ENCODE measurements around the gene MARF1.
"Not testable (repeated sequence)": the region's sequence is repeated elsewhere in the genome, so short reads cannot be mapped to it uniquely, and the experiment has no call there.

MARF1 gene

DNA sequence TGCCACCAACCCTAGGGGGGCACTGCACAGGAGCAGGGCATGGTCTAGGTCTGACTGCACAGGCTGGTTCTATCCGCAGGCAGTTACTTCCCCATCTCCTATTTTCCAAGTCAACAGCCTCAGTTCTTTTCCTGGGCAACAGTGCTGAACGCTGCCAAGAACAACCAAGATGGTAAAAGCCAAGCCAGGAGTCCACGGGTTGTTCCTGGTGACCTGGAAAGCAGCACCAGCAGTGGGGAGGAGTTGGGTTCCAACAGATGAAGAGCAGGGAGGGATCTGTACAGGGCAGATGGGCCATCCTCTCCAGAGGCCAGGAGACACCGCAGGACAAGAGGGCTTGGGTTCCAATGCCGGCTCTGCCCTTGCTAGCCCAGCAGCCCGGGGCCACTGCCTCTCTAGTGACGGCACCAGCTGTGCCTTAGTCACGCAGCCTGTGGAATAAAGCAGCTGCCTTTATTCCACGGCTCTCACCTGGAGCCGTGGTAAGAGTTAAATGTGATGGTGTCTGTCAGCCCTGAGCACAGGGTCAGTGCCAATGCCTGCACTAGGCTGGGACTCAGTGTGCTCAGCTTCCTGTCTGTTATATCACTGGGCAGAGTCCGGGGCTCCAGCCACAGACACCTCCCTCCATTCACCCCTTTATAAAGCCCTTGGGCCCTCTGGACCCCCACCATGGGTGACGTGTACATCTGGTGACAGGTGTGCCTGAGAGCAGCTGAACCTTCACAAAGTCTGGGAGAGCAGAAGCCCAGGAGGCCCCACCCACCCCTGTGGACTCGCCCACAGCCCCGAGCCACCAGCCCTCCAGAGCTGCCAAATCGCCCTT lies 44.9 kb downstream of the MARF1 start:
- no peak for DNase-seq

DNA sequence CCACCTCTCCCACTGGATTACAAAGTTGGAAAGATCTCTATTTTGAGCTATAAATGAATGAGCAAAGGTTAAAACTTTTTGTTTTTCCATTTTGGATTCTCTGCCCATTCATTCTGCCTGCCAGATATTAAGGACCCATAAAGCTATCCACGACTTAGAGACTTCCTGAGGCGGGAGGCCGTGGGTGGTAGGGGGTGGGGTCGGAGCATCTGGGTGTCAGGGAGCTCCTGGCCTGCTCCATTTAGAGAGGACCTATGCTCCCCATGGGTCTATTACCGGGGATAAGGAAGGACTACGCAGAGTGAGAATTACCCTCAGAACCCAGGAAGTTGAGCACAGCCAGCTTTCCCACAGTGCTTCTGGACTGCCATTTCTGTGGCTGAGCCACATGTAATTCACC lies 45.8 kb downstream of the MARF1 start:
- DNase-seq: no peak

DNA sequence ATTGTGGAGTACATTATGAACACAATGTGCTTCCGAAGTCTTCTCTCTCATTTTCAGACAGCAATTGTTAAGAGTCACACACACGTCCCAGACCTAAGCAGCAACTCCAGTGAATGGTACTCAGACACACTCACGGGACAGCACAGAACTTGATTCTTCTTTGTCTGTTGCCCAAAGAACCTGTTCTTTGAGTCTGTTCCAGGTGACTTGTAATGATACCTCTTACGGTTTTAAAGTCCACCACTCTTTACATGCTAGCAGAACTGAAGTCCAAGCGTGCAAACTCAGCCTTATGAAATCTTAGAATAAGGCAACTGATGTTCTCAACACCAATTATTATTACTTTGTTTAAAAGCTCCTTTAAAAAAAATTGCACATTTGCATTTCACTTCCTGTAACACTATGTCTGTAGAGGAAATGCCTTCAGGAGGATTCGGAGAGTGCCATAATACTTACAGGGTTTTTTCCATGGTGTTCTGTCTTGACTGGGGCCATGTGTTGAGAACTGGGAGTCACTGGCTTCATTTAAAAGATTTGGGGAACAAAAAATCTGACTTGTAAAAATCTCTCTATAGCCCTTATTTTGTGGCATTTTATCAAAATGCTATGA lies 48.1 kb downstream of the MARF1 start:
- no peak for DNase-seq

DNA sequence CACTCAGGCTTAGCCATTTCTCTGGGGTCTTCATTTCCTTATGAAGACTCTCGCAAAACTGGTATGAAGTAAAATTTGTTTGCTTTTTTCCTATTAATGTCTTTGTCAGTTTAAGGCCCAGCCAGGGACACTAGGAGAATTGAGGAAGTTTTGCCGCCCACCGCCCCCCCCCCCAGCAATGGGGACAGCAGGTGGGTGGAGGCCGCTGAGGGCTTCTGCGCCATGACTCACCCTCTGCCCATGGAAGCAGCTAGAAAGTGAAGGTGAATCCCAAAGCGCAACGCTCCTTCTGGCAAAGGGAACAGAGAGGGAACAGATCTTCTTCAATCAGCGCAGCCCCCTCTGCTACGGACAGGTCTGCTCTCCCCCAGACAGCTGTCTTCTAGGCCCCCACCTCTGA lies 49.7 kb downstream of the MARF1 start:
- DNase-seq: no peak

DNA sequence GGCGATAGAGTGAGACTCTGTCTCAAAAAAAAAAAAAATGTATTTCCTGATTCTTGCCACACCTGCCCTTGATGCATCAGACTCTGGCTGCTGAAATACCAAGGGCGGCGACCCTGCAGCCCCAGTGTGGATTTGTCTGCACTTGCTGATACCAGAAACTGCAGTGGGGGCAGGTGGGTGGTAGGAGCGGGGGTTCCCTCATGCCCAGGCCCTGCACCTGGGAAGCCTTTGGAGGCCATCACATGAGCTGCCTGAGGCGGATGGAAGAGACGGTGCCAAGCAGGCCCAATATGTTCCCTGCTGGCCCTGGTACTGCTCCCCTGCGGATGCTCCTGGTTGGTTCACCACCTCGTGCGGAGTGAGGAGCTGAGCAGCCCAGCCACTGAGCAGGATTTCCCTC lies 50.6 kb downstream of the MARF1 start:
- DNase-seq: no peak

DNA sequence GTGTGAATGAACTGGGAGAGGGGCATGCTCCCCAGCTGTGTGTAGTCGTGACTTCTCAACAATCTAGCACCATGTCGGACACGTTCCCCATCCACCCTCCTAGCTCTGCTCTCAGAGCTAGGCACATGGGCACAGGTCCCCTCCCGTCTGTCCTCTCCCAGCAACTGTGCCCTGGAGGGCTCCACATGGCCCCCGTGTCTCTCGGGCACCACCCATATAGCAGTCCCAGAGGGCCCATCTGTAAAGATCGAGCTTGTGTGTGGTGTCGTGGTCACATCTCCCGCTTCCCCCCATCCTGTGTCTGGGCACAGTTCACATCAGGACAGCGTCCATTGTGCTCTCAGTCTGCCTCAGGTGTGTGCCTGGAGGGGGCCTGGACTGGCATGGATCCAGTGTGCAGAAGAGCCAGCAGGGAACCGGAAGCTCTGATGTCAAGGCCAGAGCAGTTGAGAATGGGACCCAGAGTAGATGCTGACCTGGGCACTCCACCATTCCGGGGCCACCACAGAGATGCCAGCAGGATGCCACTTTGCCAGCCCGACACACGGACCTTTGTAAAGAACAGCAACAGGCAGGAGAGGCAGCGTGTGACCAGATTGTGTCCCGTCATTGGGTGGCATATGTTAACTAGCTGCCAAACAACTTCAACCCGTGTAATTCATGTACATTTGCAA lies 55.7 kb downstream of the MARF1 start:
- no peak for DNase-seq

DNA sequence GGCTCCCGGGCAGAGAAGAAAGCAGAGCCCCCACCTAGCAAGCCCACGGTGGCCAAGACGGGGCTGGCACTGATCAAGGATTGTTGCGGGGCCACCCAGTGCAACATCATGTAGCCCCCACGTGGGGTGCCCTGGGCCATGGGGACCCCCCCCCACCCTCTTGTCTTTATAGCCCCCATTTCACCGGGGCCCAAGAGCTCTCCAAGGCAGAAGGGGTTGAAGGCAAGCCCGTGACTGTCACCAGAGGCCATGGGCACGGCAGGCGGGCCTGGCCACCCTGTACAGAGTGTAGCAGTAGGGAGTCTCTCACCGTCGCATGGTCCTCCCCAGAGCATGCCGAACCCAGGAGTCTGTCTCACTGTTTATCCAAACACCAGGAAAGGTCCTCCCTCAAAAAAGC lies 56.2 kb downstream of the MARF1 start:
- no peak for DNase-seq

DNA sequence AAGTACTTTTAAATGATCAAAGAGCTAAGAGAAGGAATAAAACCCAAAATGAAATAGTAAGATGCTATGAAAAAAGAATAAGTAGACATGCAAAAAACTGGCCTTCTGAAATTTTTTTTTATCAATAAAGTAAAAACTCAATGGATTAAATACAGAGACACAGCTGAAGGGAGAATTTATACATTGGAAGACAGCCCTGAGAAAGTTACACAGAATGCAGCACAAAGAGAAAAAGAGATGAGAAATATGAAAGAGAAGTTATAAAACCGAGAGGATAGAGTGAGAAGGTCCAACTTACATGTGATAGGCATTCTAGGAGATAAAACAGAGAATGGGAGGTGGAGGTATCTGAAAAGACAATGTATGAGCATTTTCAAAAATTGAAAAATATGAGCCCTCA lies 57.0 kb downstream of the MARF1 start:
- DNase-seq: no peak

DNA sequence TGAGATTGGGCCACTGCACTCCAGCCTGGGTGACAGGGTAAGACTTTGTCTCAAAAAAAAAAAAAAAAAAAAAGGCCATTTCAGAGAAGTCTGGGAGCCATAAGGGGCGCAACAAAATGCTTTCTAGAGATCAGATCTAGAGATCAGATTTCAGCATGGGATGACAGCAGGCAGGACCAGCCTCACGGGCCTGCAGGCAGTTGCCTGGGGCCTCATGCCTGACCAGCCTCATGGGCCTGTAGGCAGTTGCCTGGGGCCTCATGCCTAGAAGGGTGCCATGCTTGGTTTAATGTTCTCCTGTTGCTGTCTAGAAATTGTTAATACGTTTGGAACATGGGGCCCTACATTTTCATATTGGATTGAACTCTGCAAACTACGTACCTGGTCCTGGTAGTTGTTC lies 59.4 kb downstream of the MARF1 start:
- DNase-seq: no peak

DNA sequence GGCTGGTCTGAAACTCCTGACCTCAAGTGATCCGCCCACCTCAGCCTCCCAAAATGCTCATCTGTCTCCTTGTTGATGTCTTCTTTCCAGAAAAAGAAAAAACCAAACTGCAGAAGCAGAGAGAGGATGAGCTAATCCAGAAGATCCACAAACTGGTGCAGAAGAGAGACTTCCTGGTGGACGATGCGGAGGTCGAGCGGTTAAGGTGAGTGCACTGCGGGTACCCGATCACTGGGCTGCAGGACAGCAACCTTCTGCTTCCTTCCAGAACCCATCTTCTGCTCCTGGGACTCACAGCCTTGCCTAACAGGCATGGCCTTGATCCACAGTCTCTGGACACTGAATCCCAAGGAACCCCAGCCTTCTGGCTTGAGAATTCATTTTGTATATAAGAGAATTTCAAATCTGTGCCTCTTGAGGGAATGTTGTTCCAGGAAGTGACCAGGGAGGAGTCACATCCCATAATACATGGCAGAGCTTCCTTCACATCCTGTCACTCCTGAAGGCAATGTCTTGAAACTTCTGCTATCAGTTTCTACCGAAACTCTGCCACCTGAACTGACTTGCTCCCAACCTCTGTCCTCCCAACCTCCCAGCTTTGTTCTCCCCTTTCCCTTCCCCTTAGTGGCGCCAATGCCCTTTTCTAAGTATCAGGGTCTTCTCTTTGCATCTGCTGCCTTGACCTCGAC lies 61.7 kb downstream of the MARF1 start:
- no peak for DNase-seq

DNA sequence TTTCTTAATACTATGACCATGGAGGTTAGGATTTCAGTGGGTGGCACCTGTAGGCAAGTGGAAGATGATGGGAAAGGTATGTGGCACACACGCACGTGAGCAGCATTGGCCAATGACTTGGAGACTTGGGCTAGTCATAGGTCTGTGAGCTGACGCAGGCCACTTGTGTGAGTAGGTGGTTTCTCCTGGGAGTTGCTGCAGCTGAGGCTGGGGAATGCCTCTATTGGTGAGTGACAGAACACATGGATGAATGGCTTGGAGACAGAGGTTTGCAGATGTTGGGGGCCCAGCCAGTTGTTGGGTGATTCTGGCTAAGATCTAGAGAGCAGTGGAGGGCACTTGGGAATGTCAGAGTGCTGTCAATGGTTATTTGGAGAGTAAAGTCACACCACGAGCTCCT lies 64.1 kb downstream of the MARF1 start:
- DNase-seq: no peak

DNA sequence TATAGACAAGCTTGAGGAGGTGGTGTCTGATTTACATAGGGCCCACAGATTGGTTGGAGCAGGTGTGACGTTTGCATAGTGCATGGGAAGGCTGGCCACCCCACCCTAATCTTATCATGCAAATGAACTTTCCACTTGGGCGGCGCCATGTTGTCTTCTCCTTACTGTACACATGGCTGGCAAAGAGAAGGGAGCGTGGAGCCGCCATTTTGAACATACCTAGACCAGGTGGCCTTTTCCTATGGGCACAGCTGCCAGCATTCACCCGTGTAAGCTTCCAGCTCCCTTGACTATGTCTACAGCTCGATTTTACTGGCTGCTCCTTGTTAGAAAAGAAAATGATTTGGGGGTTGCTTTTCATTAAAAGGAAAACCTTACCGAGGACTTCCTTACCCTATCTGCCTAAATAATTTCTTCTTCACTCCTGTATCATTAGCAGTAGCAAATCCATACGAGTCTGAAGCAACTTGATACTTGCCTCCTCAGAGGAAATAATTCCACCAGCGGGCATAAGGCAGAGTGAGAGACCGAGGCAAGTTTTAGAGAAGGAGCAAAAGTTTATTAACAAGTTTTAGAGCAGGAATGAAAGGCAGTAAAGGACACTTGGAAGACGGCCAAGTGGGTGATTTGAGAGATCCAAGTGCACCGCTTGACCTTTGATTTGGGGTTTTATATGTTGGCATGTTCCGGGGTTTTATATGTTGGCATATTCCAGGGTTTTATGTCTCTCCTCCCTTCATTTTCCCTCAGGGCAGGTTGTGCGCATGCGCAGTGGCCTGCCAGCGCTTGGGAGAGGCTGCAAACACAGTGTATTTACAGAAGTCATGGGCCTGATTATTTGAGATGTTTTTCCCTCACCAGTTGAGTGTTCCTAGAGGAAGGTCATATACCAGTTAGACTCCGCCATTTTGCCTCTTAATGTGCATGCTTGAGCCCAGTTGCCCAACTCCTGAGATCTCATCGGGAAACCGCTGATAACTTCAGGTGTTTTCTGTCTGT lies 65.7 kb downstream of the MARF1 start:
- no peak for DNase-seq

DNA sequence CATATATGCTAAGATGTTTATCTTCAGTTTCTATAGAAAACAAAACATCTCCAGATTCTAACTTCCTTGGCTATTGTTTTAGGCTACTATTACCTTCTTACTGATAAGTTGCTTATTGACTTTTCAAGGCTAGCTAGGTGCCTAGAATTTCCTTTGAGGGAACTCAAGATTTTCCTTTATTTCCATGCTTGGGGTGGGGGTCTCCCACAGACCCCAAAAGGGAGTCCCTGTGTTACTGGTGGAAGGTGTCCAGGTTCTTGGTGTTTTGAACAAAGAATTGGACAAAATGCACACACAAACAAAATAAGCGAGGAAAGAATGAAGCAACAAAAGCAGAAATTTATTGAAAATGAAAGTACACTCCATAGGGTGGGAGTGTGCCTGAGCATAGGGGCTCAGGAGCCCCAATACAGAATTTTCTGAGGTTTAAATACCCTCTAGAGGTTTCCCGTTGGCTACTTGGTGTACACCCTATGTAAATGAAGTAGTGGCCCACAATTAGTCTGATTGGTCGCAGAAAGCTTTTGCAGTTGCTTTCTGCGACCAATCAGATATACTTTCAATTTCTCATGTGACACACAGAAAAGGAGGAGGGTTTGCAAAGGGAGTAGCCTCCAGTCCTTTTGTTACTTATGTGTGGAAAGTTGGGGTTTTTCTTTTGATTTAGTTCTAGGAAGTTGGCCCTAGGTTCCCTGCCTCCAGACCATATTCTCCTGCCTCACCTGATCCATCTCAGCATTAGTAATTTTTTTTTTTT lies 67.5 kb downstream of the MARF1 start:
- DNase-seq: no peak

DNA sequence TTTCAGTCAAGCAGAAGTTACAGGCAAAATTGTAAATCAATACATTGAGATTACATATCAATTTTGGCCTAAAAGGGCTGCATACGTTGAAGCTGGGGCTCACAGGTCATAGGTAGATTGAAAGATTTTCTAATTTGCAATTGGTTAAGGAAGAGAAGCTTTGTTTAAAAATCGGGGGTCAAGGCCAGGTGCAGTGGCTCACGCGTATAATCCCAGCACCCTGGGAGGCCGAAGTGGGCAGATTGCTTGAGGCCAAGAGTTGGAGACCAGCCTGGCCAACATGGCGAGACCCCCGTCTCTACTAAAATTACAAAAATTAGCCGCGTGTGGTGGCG lies 68.4 kb downstream of the MARF1 start:
- DNase-seq: no peak

DNA sequence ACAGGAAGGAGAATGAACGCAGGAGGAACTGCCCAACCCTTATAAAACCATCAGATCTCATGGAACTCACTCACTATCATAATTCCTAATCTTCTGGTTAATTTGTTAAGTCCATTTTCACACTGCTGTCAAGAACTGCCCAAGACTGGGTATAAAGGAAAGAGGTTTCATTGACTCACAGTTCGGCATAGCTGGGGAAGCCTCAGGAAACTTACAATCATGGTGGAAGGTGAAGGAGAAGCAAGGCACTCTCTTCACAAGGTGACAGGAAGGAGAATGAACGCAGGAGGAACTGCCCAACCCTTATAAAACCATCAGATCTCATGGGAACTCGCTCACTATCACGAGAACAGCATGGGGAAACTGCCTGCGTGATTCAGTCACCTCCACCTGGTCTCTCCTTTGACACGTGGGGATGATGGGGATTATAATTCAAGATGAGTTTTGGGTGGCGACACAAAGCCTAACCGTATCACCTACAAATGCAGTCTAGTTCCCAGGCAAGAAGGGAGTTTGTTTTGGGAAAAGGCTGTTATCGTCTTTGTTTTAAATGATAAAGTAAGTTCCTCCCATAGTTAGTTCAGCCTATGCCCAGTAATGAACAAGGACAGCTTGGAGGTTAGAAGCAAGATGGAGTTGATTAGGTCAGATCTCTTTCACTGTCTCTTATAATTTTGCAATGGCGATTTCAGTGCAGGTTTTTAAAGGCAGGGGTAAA lies 68.9 kb downstream of the MARF1 start:
- not testable (repeated sequence) for DNase-seq

DNA sequence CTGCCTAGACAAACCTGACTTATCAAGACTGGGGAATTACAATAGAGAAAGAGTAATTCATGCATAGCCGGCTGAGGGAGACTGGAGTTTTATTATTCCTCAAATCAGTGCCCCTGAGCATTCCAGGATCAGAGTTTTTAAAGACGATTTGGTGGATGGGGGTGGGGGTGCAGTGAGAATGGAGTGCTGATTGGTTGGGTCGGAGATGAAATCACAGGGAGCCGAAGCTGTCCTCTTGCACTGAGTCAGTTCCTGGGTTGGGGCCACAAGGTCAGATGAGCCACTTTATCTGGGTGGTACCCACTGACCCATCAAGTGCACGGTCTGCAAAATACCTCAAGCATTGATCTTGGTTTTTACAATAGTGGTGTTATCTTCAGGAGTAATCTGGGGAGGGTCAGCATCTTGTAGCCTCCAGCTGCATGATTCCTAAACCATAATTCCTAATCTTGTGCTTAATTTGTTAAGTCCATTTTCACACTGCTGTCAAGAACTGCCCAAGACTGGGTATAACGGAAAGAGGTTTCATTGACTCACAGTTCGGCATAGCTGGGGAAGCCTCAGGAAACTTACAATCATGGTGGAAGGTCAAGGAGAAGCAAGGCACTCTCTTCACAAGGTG lies 69.6 kb downstream of the MARF1 start:
- no peak for DNase-seq

DNA sequence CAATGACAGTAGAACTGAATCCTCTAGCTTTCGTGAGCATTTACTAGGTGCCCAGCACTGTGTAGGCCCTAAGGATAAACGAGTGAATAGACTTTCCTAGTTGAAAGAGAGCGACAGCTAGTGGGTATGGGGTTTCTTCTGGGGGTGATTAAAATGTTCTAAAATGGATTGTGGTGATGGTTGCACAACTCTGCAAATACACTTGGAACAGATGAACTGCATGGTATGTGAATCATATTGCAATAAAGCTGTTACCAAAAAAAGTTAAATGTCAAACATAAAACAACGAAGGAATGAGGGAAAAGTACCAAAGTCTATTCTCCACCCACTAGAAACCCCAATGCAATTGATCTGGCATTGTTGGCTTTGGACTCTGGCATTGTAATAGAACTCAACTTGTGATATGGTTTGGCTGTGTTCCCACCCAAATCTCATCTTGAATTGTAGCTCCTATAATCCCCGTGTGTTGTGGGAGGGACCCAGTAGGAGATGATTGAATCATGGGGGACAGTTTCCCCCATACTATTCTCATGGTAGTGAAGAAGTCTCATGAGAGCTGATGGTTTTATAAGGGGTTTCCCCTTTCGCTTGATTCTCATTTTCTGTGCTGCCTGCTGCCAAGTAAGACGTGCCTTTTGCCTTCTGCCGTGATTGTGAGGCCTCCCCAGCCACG lies 70.5 kb downstream of the MARF1 start:
- no peak for DNase-seq

DNA sequence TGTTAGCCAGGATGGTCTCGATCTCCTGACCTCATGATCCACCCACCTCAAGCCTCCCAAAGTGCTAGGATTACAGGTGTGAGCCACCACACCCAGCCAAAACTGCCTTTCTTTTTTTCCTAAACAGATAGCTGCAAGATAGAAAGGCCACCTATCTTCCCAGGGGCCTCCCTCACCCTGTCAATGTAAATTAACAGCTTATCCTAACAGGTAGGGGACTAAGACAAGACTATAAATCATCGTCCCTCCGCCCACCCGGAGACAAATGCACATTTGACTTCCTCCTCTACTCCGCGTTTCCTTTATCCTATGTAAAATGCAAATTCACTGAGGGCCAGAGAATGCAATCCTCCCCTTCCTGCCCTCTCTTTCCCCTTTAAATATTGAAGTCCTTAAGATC lies 71.4 kb downstream of the MARF1 start:
- no peak for DNase-seq

DNA sequence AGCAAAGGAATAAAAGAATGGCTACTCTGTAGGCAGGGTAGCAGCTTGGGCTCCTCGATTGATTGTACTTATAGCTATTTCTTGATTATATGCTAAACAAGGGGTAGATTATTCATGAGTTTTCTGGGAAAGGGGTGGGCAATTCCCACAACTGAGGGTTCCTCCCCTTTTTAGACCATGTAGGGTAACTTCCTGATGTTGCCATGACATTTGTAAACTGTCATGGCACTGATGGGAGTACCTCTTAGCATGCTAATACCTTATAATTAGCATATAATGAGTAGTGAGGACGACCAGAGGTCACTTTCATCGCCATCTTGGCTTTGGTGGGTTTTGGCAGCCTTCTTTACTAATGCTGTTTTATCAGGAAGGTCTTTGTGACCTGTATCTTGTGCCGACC lies 72.3 kb downstream of the MARF1 start:
- not testable (repeated sequence) for DNase-seq

DNA sequence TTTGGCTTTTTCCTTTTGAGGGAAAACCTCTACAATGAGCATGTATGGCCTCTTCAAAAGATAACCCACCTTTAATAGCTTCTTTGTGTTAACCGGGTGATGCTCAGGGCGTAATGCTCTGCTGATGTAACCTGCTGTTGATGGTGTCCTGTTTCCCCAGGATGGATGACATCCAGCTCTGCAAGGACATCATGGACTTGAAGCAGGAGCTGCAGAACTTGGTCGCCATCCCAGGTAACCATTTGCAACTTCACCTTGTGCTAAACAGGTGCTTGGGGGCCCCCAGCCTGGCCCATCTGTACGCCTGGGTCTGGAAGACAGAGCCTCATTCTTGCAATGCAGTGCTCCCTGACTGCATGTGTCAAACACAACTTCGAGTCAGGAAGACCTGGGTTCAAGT lies 75.1 kb downstream of the MARF1 start:
- DNase-seq: no peak

Data from NCI-H1436 treated with DMSO at 0.1 percent for 48 hours (cell line).